Stimulated activated naive B cell treated with anti-CD40 and anti-IgM and Interleukin-4, amounts not matched to agents 10 μg/mL and 1 μg/mL and 100 μg/mL, for 72 hours (primary cell): ENCODE measurements around the gene SNAPC2.
"Not testable (repeated sequence)": the region's sequence is repeated elsewhere in the genome, so short reads cannot be mapped to it uniquely, and the experiment has no call there.

ENCODE experiments used
- ATAC-seq, 2 donors: fragments of 150-1000 bp; cut with Tn5 transposase; replicated peaks; 2 replicates each; pipeline ENCODE4 v1.10.0; 2021; ENCODE audit warnings: moderate library complexity in 1 of 2
- DNase-seq: peaks from one replicate; pipeline ENCODE4 v3.0.0; 2021
- H3K27ac Mint-ChIP-seq: one replicate; pipeline ENCODE4 v1.8.0; 2022; ENCODE audit warnings: mild to moderate bottlenecking, mixed read lengths
- H3K27me3 Mint-ChIP-seq, 2 donors: one replicate each; pipeline ENCODE4 v1.8.0; 2022; ENCODE audit warnings: mixed read lengths in 2 of 2
- H3K36me3 Mint-ChIP-seq, 2 donors: one replicate each; pipeline ENCODE4 v1.8.0; 2022; ENCODE audit warnings: mixed read lengths in 2 of 2, mild to moderate bottlenecking in 1 of 2
- H3K4me1 Mint-ChIP-seq, 2 donors: one replicate each; pipeline ENCODE4 v1.8.0; 2022; ENCODE audit warnings: mixed read lengths in 2 of 2, mild to moderate bottlenecking in 1 of 2
- H3K4me3 Mint-ChIP-seq, 2 donors: one replicate each; pipeline ENCODE4 v1.8.0; 2022; ENCODE audit warnings: mild to moderate bottlenecking in 2 of 2, mixed read lengths in 2 of 2, moderate library complexity in 1 of 2
- H3K9me3 Mint-ChIP-seq, 2 donors: one replicate each; pipeline ENCODE4 v1.8.0; 2022; ENCODE audit warnings: mixed read lengths in 2 of 2, mild to moderate bottlenecking in 1 of 2

The SNAPC2 gene

DNA sequence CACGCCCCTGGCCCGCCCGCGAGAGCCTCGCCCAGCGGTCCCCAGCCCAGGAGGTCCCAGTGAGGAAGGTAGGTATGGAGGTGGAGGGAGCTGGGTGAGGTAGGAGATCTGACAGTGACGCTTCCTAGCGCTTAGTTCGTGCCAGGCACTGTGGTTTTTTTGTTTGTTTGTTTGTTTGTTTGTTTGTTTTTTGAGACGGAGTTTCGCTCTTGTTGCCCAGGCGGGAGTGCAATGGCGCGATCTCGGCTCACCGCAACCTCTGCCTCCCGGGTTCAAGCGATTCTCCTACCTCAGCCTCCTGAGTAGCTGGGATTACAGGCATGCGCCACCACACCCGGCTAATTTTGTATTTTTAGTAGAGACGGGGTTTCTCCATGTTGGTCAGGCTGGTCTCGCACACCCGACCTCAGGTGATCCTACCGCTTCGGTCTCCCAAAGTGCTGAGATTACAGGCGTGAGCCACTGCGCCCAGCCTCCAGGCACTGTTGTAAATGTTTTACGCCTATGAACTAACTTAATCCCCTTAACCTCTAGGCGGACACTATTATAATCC lies 2.0 kb upstream of the SNAPC2 start:
- ATAC-seq, DNase-seq, H3K9me3 Mint-ChIP-seq: not testable (repeated sequence)
- H3K4me1 Mint-ChIP-seq: peaks cover 30 to 70% of the 10 kb centered on the region in 2 donors
- peaks cover 37 to 49% of the 10 kb centered on the region in 2 donors for H3K27me3 Mint-ChIP-seq
- H3K27ac Mint-ChIP-seq: peak overlapping the region; percentile 14
- peaks cover 11 to 19% of the 10 kb centered on the region in 2 donors for H3K36me3 Mint-ChIP-seq
- H3K4me3 Mint-ChIP-seq: peak overlapping the region; percentile 33 to 62

DNA sequence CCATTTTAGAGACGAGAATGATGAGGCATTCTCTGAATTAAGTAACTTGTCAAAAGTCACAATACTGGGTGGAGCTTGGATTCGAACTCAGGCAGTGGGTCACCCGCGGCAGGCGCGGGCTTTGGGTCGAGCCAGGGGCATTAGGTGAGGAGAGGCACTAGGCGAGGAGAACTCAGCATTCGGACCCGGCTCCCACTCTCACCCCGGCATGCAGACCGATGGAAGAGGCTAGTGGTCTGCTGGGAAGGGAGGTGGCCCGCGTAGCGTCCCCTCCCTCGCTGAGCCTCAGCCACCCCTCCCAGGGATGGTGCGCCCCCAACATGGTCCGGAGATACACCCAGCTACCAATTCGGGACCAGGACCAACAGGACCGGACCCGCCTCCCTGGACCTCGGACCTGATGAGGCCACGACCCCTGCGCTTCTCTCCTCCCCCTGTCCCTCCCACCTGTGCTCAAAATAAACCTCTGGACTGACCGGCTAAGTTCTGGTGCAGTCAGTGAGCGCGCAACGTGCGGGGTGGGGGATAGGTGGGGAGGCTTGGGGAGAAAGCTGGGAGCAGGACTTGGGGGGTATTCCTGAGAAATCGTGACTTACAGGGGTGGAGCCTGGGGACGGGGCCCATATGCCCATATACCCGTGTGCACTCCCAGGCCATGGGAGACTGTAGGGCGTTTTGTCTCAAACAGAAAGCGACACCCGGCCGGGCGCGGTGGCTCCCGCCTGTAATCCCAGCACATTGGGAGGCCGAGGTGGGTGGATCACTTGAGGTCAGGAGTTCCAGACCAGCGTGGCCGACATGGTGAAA lies 1.3 kb upstream of the SNAPC2 start:
- no peak overlapping the region for H3K27ac Mint-ChIP-seq
- H3K36me3 Mint-ChIP-seq: peaks cover 10 to 18% of the 10 kb centered on the region in 2 donors
- no peak for ATAC-seq
- H3K27me3 Mint-ChIP-seq: peaks cover 37 to 49% of the 10 kb centered on the region in 2 donors
- no peak for DNase-seq
- peaks cover 32 to 70% of the 10 kb centered on the region in 2 donors for H3K4me1 Mint-ChIP-seq
- H3K4me3 Mint-ChIP-seq: peak overlapping the region; percentile 87 to 89
- H3K9me3 Mint-ChIP-seq: no peaks in the 10 kb centered on the region

GRCh38 chr19:7920519-7921301 lies 572 bp downstream of the SNAPC2 start:
- H3K4me3 Mint-ChIP-seq: peak overlapping the region; percentile 87 to 89
- ATAC-seq (peak; percentile 54 to 66), DNase-seq (peak; percentile 88)
- peaks cover 31 to 60% of the 10 kb centered on the region in 2 donors for H3K4me1 Mint-ChIP-seq
- peaks cover 22 to 45% of the 10 kb centered on the region in 2 donors for H3K27me3 Mint-ChIP-seq
- H3K36me3 Mint-ChIP-seq: peaks cover 11 to 18% of the 10 kb centered on the region in 2 donors
- peak overlapping the region; percentile 86 for H3K27ac Mint-ChIP-seq
- H3K9me3 Mint-ChIP-seq: no peaks in the 10 kb centered on the region

DNA sequence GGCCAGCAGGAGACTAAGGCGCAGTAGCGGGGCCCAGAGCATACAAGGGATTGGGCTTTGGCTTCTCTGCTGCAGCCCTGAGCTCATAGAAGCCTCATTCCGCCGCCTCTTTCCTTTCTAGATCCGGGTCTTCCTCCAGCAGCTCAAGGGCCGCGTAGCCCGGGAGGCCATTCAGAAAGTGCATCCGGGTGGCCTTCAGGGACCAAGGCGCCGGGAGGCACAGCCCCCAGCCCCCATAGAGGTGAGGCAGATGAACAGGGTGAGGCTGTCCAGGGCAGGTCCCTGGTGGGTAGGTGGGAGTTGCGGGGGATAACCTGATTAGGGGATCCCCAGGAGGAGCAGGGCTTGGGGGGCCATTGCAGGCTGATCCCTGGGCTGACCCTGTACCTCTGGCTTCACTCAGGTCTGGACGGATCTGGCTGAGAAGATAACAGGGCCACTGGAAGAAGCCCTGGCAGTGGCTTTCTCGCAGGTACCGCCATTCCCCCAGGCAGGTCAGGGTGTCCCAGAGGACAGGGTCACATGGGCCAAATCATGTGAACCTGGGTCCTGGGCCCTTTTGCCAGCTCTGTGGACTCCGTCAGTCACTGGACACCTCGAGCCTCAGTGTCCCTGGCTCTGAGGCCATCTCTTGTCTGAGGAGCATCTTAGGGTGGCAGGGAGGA lies 1.3 kb downstream of the SNAPC2 start:
- H3K27ac Mint-ChIP-seq: peak overlapping the region; percentile 86

GRCh38 chr19:7921967-7922835 lies 2.1 kb downstream of the SNAPC2 start:
- no peak overlapping the region for H3K27ac Mint-ChIP-seq
- peaks cover 15 to 37% of the 10 kb centered on the region in 2 donors for H3K27me3 Mint-ChIP-seq
- DNase-seq: no peak
- H3K4me1 Mint-ChIP-seq: peaks cover 34 to 54% of the 10 kb centered on the region in 2 donors
- ATAC-seq: no peak
- no peaks in the 10 kb centered on the region for H3K9me3 Mint-ChIP-seq
- H3K36me3 Mint-ChIP-seq: peaks cover 15 to 22% of the 10 kb centered on the region in 2 donors
- H3K4me3 Mint-ChIP-seq: peak overlapping the region; percentile 37 to 48

More for the DNA sequence above, 1.3 kb downstream of the SNAPC2 start:
- ATAC-seq (no peak), DNase-seq (no peak)
- Mint-ChIP-seq H3K4me3 (peak overlapping the region; percentile 87 to 89), H3K27me3 (peaks cover 19 to 41% of the 10 kb centered on the region in 2 donors), H3K9me3 (no peaks in the 10 kb centered on the region), H3K36me3 (peaks cover 12 to 19% of the 10 kb centered on the region in 2 donors), H3K4me1 (peaks cover 31 to 57% of the 10 kb centered on the region in 2 donors)

DNA sequence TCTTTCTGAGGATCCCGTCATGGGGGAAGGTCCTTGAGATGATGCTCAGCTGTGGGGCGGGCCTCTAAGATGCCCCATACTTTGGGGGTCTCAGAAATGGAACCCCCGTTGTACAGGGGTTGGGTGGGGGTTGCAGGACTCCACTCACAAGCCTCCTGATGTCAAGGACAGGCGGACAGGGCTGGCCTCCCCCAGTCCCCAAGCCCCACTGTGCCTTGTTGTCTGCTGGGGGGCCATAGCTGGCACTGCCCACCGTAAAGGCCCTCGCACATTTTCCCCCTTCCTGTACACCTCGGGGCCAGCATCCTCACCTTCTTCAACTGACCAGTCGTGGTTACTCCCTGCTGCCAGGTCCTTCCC lies 2.7 kb downstream of the SNAPC2 start:
- DNase-seq: no peak
- Mint-ChIP-seq H3K9me3 (no peaks in the 10 kb centered on the region), H3K4me3 (no peak overlapping the region), H3K27ac (peak overlapping the region; percentile 63), H3K27me3 (peaks cover 13 to 32% of the 10 kb centered on the region in 2 donors), H3K4me1 (peaks cover 33 to 52% of the 10 kb centered on the region in 2 donors), H3K36me3 (peaks cover 15 to 26% of the 10 kb centered on the region in 2 donors)
- no peak for ATAC-seq

DNA sequence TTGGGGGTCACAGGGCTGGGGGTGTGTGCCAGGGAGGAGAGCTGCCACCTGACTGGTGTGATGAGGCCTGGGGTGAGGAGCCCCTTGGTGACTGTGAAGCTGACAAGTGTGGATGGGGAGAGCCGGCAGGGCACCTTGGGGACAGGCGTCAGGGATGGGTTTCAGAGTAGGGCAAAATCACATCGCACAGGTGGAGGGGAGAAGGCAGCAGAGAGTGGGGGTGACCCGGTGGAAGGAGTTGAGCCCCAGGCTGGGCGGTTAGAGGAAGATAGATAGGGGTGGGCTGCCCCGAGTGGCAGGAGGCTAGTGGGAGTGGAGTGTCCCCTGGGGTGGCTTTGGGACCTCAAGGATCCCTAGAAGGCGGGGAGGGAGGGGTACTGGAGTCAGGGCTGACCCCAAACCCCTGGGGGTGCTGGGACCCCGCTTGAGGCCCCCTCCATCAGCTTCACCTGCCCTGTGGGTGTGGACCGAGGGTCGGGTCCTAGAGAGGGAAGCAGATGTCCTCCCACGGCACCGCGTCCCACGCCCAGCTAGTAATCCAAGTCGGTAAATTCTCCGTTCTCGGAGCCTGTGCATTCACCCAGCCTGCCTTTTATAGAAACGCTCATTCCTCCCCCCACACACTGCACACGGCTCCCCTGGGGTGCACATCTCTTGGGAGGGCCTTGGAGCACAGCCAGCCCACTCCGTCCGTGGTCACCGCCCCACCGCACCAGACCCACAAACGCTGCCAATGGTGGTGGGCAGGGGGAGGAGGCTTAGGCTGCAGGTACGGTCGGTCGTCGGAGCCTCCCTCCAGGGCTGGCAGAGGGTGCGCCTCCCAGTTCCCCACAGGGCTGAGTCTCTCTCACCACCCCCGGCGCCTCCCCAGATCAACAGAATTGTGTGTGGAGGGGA lies 3.4 kb downstream of the SNAPC2 start:
- peaks cover 8 to 25% of the 10 kb centered on the region in 2 donors for H3K27me3 Mint-ChIP-seq
- ATAC-seq (no peak), DNase-seq (no peak)
- H3K27ac Mint-ChIP-seq: peak overlapping the region; percentile 63
- peaks cover 33 to 52% of the 10 kb centered on the region in 2 donors for H3K4me1 Mint-ChIP-seq
- peaks cover 22 to 33% of the 10 kb centered on the region in 2 donors for H3K36me3 Mint-ChIP-seq
- no peaks in the 10 kb centered on the region for H3K9me3 Mint-ChIP-seq
- no peak overlapping the region for H3K4me3 Mint-ChIP-seq

GRCh38 chr19:7924241-7924640 lies 4.1 kb downstream of the SNAPC2 start:
- Mint-ChIP-seq H3K36me3 (peaks cover 27 to 38% of the 10 kb centered on the region in 2 donors), H3K27me3 (peaks cover 7 to 18% of the 10 kb centered on the region in 2 donors), H3K27ac (peak overlapping the region; percentile 59), H3K4me1 (peaks cover 33 to 54% of the 10 kb centered on the region in 2 donors), H3K9me3 (no peaks in the 10 kb centered on the region), H3K4me3 (peak overlapping the region in 1 of 2 donors; percentile 75)
- ATAC-seq: no peak
- no peak for DNase-seq

DNA sequence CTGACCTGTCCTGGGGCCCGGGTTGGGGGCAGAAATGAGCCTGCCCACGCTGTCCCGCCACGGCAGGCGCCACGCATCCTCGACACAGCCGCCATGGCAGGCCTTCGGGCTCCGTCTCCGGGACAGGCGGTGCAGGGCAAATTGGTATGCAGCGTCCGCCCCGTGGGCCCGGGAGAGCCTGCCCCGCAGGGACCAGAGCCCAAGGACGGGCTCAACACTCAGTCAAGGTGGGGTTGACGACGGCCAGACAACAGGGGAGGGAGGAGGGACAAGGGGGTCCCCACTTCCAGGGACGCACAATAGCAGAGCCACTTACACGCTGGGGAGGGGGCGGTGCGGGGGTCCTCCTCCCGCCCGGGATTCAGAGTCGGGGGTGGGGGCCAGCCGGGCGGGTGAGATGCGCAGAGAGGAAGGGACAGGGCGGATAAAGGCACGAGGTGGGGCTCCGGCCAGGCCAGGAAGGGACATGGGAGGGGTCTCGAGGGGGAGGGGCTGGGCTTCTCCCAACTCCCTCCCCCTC lies 4.6 kb downstream of the SNAPC2 start:
- DNase-seq: no peak
- ATAC-seq: no peak
- H3K4me1 Mint-ChIP-seq: peaks cover 31 to 54% of the 10 kb centered on the region in 2 donors

DNA sequence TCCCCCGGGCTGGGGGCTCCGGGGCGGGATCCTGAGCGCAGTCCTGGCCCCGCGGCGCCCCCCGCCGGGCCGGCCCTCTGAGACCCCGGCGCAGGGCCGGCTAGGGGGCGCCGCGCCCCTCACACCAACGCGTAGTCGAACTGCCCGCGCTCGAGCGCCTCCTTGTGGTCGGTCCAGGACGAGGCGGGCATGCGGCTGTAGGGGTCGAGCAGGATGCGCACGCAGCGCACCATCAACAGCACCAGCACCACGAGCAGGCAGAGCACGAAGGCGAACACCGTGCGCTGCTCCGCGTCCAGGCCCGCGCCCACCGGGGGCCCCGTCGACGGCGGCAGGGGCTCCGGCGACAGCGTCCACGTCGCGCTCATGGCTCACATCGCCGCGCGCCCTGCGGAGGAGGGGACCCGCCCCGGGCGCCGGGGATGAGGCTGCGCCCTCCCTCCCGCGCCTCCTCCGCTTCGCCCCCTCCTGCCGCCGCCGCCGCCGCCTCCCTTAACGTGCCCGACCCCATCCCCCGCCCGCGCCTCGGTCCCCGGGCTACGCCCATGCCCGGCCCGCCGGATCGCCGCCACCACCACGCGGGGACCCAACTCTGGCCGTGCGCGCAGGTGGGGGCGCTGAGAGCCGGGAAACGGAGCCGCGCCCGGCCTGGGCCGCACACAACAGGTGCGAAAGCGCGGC lies 5.2 kb downstream of the SNAPC2 start:
- Mint-ChIP-seq H3K4me3 (peak overlapping the region; percentile 83 to 84), H3K9me3 (no peaks in the 10 kb centered on the region), H3K27ac (peak overlapping the region; percentile 92), H3K27me3 (peaks cover 0 to 8% of the 10 kb centered on the region in 2 donors), H3K36me3 (peaks cover 31 to 39% of the 10 kb centered on the region in 2 donors), H3K4me1 (peaks cover 26 to 49% of the 10 kb centered on the region in 2 donors)
- DNase-seq (peak; percentile 63), ATAC-seq (peak; percentile 43 to 51)

More for the DNA sequence above, 4.6 kb downstream of the SNAPC2 start:
- Mint-ChIP-seq H3K27ac (no peak overlapping the region), H3K36me3 (peaks cover 31 to 41% of the 10 kb centered on the region in 2 donors), H3K4me3 (no peak overlapping the region), H3K27me3 (peaks cover 4 to 14% of the 10 kb centered on the region in 2 donors), H3K9me3 (no peaks in the 10 kb centered on the region)

GRCh38 chr19:7926021-7926726 lies 6.0 kb downstream of the SNAPC2 start, which contains the start of gene CTXN1:
Gene CTXN1 (minus strand): TSS chr19:7926135. CDS start chr19:7925538, 597 bp downstream.
- ATAC-seq (peak; percentile 52 to 63), DNase-seq (no peak)
- Mint-ChIP-seq H3K36me3 (peaks cover 31 to 47% of the 10 kb centered on the region in 2 donors), H3K4me3 (peak within 1 kb of the TSS; percentile 83 to 84), H3K9me3 (no peaks in the 10 kb centered on the region), H3K27me3 (peaks cover 0 to 8% of the 10 kb centered on the region in 2 donors), H3K4me1 (peaks cover 24 to 43% of the 10 kb centered on the region in 2 donors), H3K27ac (peak within 1 kb of the TSS; percentile 92)
